Trophoblast cell (in vitro differentiated cells and primary cell): ENCODE data around the gene ASB4.
"Not testable (repeated sequence)": the region's sequence is repeated elsewhere in the genome, so short reads cannot be mapped to it uniquely, and the experiment has no call there.

Experiments
- DNase-seq, 2 donors: peaks; one replicate each; pipeline ENCODE4 v3.0.0-alpha.2; 2016
- H2AFZ ChIP-seq: 2 replicates; pipeline ENCODE4 v1.6.1; 2013; ENCODE audit warnings: low read length, moderate library complexity, mild to moderate bottlenecking; ENCODE audit not compliant: insufficient read depth, poor library complexity
- H2AK5ac ChIP-seq: 2 replicates; pipeline ENCODE4 v1.6.1; 2013; ENCODE audit warnings: mild to moderate bottlenecking, low read length
- H2BK120ac ChIP-seq: 2 replicates; pipeline ENCODE4 v1.6.1; 2013; ENCODE audit warnings: low read length, mild to moderate bottlenecking, moderate library complexity; ENCODE audit not compliant: insufficient read depth, poor library complexity
- H2BK12ac ChIP-seq: 2 replicates; pipeline ENCODE4 v1.6.1; 2013; ENCODE audit warnings: mild to moderate bottlenecking, low read length, moderate library complexity
- H2BK5ac ChIP-seq: 2 replicates; pipeline ENCODE4 v1.6.1; 2013; ENCODE audit warnings: low read length, low read depth, moderate library complexity, mild to moderate bottlenecking; ENCODE audit not compliant: poor library complexity
- H3K14ac ChIP-seq: 2 replicates; pipeline ENCODE4 v1.6.1; 2013; ENCODE audit warnings: mild to moderate bottlenecking, low read length
- H3K18ac ChIP-seq: 2 replicates; pipeline ENCODE4 v1.6.1; 2013; ENCODE audit warnings: mild to moderate bottlenecking, low read length
- H3K23ac ChIP-seq: 2 replicates; pipeline ENCODE4 v1.6.1; 2013; ENCODE audit warnings: low read length
- H3K27ac ChIP-seq: 2 replicates; pipeline ENCODE4 v1.5.1; 2013; ENCODE audit warnings: low read depth, mild to moderate bottlenecking, inconsistent platforms, low read length, moderate library complexity
- H3K27me3 ChIP-seq: 2 replicates; pipeline ENCODE4 v1.6.1; 2013; ENCODE audit warnings: inconsistent platforms, mild to moderate bottlenecking, low read length, moderate library complexity; ENCODE audit not compliant: insufficient read depth
- H3K36me3 ChIP-seq, 2 experiments: 1 replicate in 1 of 2; 2 replicates in 1 of 2; pipeline ENCODE4 v1.6.1; 2013; ENCODE audit warnings: low read length in 2 of 2, mild to moderate bottlenecking in 2 of 2, moderate library complexity in 1 of 2; ENCODE audit not compliant: insufficient read depth in 2 of 2, control insufficient read depth in 1 of 2
- H3K4ac ChIP-seq: 2 replicates; pipeline ENCODE4 v1.6.1; 2013; ENCODE audit warnings: low read depth, mild to moderate bottlenecking, low read length, moderate library complexity
- H3K4me1 ChIP-seq, 2 experiments: 1 replicate in 1 of 2; 2 replicates in 1 of 2; pipeline ENCODE4 v1.6.1; 2013; ENCODE audit warnings: low read length in 2 of 2, mild to moderate bottlenecking in 2 of 2, moderate library complexity in 1 of 2; ENCODE audit not compliant: insufficient read depth in 2 of 2, control insufficient read depth in 1 of 2
- H3K4me2 ChIP-seq: 2 replicates; pipeline ENCODE4 v1.6.1; 2013; ENCODE audit warnings: inconsistent platforms, mild to moderate bottlenecking, low read length, moderate library complexity
- H3K4me3 ChIP-seq: 2 replicates; pipeline ENCODE4 v1.5.1; 2013; ENCODE audit warnings: mild to moderate bottlenecking, low read depth, low read length, inconsistent platforms
- H3K79me1 ChIP-seq: one replicate; pipeline ENCODE4 v1.6.1; 2013; ENCODE audit warnings: low read length
- H3K79me2 ChIP-seq: 2 replicates; pipeline ENCODE4 v1.6.1; 2013; ENCODE audit warnings: low read length, mild to moderate bottlenecking; ENCODE audit not compliant: control insufficient read depth, insufficient read depth, poor library complexity
- H3K9ac ChIP-seq: 2 replicates; pipeline ENCODE4 v1.6.1; 2013; ENCODE audit warnings: mild to moderate bottlenecking, low read length
- H3K9me3 ChIP-seq: 2 replicates; pipeline ENCODE4 v1.6.1; 2013; ENCODE audit warnings: low read depth, mild to moderate bottlenecking, control low read depth, inconsistent platforms, low read length; ENCODE audit not compliant: insufficient read depth
- H4K12ac ChIP-seq: 2 replicates; pipeline ENCODE4 v1.6.1; 2013; ENCODE audit warnings: low read depth, mild to moderate bottlenecking, low read length, moderate library complexity
- H4K8ac ChIP-seq: 2 replicates; pipeline ENCODE4 v1.6.1; 2013; ENCODE audit warnings: low read depth, mild to moderate bottlenecking, low read length, moderate library complexity
- H4K91ac ChIP-seq: one replicate; pipeline ENCODE4 v1.6.1; 2013; ENCODE audit warnings: low read depth, mild to moderate bottlenecking, low read length, moderate library complexity
- WGBS: extraction: QIAGEN DNeasy Blood & Tissue Kit; methylation state at CpG from one replicate; pipeline ENCODE4 v1.1.7; 2013; ENCODE audit warnings: missing lambda C conversion rate; ENCODE audit not compliant: insufficient read length, insufficient coverage; ENCODE audit errors: extremely low coverage; 5-methylcytosine and 5-hydroxymethylcytosine counted together

The ASB4 gene

GRCh38 chr7:95460653-95461052, 25.1 kb upstream of the ASB4 start:
- H3K14ac ChIP-seq, H3K9me3 ChIP-seq, H3K36me3 ChIP-seq, H4K8ac ChIP-seq, H3K4me1 ChIP-seq, H2BK5ac ChIP-seq, H3K79me2 ChIP-seq, H3K4ac ChIP-seq, DNase-seq, H2AK5ac ChIP-seq, H3K4me3 ChIP-seq, H3K27ac ChIP-seq, H3K4me2 ChIP-seq, H2BK12ac ChIP-seq, H3K18ac ChIP-seq, H3K79me1 ChIP-seq, H2BK120ac ChIP-seq, H3K27me3 ChIP-seq, H4K12ac ChIP-seq, H3K23ac ChIP-seq, H3K9ac ChIP-seq, H2AFZ ChIP-seq, H4K91ac ChIP-seq: not testable (repeated sequence)
- no CpG with 5 or more reads among the region's 2 CpGs for WGBS

GRCh38 chr7:95467912-95468607, 17.7 kb upstream of the ASB4 start:
- Histone ChIP-seq H3K36me3 (no peaks in the 10 kb centered on the region), H3K9me3 (no peaks in the 10 kb centered on the region), H4K12ac (no peak overlapping the region), H2BK5ac (no peak overlapping the region), H4K91ac (no peak overlapping the region), H2AK5ac (no peak overlapping the region), H2BK120ac (no peak overlapping the region), H3K14ac (no peak overlapping the region), H3K23ac (no peak overlapping the region), H2AFZ (no peak overlapping the region), H3K27ac (no peak overlapping the region), H4K8ac (no peak overlapping the region), H3K4me2 (no peak overlapping the region), H3K27me3 (no peaks in the 10 kb centered on the region), H2BK12ac (no peak overlapping the region), H3K9ac (no peak overlapping the region), H3K18ac (no peak overlapping the region), H3K79me2 (no peaks in the 10 kb centered on the region), H3K4me1 (peaks cover 0 to 2% of the 10 kb centered on the region in 2 experiments), H3K79me1 (no peaks in the 10 kb centered on the region), H3K4ac (no peak overlapping the region), H3K4me3 (no peak overlapping the region)
- no peak for DNase-seq
- no CpG with 5 or more reads among the region's 1 CpG for WGBS

- no CpG with 5 or more reads among the region's 1 CpG for WGBS
Measured at GRCh38 chr7:95469187-95469586, 16.6 kb upstream of the ASB4 start.

GRCh38 chr7:95469848-95470247, 15.9 kb upstream of the ASB4 start:
- Histone ChIP-seq H3K14ac (no peak overlapping the region), H2AK5ac (no peak overlapping the region), H4K91ac (no peak overlapping the region), H3K36me3 (no peaks in the 10 kb centered on the region), H3K9ac (no peak overlapping the region), H3K9me3 (no peaks in the 10 kb centered on the region), H3K4ac (no peak overlapping the region), H2BK5ac (no peak overlapping the region), H3K79me2 (no peaks in the 10 kb centered on the region), H4K12ac (no peak overlapping the region), H3K27ac (no peak overlapping the region), H3K27me3 (no peaks in the 10 kb centered on the region), H3K4me2 (no peak overlapping the region), H2BK12ac (no peak overlapping the region), H3K79me1 (no peaks in the 10 kb centered on the region), H3K18ac (no peak overlapping the region), H3K4me3 (no peak overlapping the region), H2BK120ac (no peak overlapping the region), H4K8ac (no peak overlapping the region), H3K4me1 (peaks cover 0 to 2% of the 10 kb centered on the region in 2 experiments), H2AFZ (no peak overlapping the region), H3K23ac (no peak overlapping the region)
- no peak for DNase-seq
- no CpG with 5 or more reads among the region's 4 CpGs for WGBS

More at GRCh38 chr7:95469187-95469586, 16.6 kb upstream of the ASB4 start:
- Histone ChIP-seq H2BK120ac (no peak overlapping the region), H3K4me3 (no peak overlapping the region), H3K18ac (no peak overlapping the region), H4K8ac (no peak overlapping the region), H3K36me3 (no peaks in the 10 kb centered on the region), H3K14ac (no peak overlapping the region), H3K23ac (no peak overlapping the region), H4K12ac (no peak overlapping the region), H2AFZ (no peak overlapping the region), H3K27me3 (no peaks in the 10 kb centered on the region), H3K9ac (no peak overlapping the region), H2BK5ac (no peak overlapping the region), H4K91ac (no peak overlapping the region), H3K4ac (no peak overlapping the region), H3K4me1 (peaks cover 0 to 2% of the 10 kb centered on the region in 2 experiments), H3K79me2 (no peaks in the 10 kb centered on the region), H2BK12ac (no peak overlapping the region), H3K9me3 (no peaks in the 10 kb centered on the region), H2AK5ac (no peak overlapping the region), H3K4me2 (no peak overlapping the region), H3K79me1 (no peaks in the 10 kb centered on the region), H3K27ac (no peak overlapping the region)
- peak in 1 of 2 donors; percentile 38 for DNase-seq
